C4-2B (cell line): ENCODE measurements around the gene MBTPS1.

ENCODE experiments used
- H3K27ac ChIP-seq: fragments of 450-650 bp; 2 replicates; pipeline ENCODE4 v1.5.1; 2017
- ZFX ChIP-seq: fragments of 450-650 bp; IDR thresholded peaks from 2 replicates; pipeline ENCODE4 v1.6.1; 2017
- TF ChIP-seq, protein P1 (sequence below): fragments of 450-650 bp; conservative IDR thresholded peaks from 2 replicates; pipeline ENCODE4 v1.5.1; 2017; ENCODE audit warnings: mild to moderate bottlenecking

Gene MBTPS1

GRCh38 chr16:84055366-84055765, 61.4 kb downstream of the MBTPS1 start:
- no peak for TF ChIP-seq ZFX
- TF ChIP-seq, protein P1, sequence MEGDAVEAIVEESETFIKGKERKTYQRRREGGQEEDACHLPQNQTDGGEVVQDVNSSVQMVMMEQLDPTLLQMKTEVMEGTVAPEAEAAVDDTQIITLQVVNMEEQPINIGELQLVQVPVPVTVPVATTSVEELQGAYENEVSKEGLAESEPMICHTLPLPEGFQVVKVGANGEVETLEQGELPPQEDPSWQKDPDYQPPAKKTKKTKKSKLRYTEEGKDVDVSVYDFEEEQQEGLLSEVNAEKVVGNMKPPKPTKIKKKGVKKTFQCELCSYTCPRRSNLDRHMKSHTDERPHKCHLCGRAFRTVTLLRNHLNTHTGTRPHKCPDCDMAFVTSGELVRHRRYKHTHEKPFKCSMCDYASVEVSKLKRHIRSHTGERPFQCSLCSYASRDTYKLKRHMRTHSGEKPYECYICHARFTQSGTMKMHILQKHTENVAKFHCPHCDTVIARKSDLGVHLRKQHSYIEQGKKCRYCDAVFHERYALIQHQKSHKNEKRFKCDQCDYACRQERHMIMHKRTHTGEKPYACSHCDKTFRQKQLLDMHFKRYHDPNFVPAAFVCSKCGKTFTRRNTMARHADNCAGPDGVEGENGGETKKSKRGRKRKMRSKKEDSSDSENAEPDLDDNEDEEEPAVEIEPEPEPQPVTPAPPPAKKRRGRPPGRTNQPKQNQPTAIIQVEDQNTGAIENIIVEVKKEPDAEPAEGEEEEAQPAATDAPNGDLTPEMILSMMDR, result no peak
- H3K27ac ChIP-seq, result no peak overlapping the region

- no peak overlapping the region for H3K27ac ChIP-seq
- TF ChIP-seq ZFX, result no peak
- TF ChIP-seq, protein P1, result no peak
Observed at GRCh38 chr16:84054916-84055315, 61.8 kb downstream of the MBTPS1 start.

GRCh38 chr16:84054271-84054670, 62.5 kb downstream of the MBTPS1 start:
- H3K27ac ChIP-seq, result no peak overlapping the region
- no peak for TF ChIP-seq ZFX
- TF ChIP-seq, protein P1, result no peak

DNA sequence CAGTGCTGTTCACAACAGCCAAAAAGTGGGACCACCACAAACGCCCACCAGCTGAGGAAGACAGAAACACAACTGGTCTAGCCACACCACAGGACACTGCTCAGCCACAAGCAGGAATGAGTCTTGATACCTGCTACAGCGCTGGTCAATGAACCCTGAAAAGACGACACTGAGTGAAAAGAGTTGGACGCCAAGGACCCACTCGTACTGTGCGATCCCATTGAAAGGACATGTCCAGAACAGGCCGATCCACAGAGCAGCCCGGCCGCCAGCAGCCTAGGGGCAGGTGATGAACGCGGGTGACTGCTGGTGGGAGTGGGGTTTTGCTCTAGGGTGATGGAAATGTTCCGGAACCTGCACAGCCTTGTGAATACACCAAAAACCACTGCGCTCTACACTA, 63.5 kb downstream of the MBTPS1 start:
- H3K27ac ChIP-seq, result no peak overlapping the region
- TF ChIP-seq ZFX, result no peak
- TF ChIP-seq, protein P1, result no peak

DNA sequence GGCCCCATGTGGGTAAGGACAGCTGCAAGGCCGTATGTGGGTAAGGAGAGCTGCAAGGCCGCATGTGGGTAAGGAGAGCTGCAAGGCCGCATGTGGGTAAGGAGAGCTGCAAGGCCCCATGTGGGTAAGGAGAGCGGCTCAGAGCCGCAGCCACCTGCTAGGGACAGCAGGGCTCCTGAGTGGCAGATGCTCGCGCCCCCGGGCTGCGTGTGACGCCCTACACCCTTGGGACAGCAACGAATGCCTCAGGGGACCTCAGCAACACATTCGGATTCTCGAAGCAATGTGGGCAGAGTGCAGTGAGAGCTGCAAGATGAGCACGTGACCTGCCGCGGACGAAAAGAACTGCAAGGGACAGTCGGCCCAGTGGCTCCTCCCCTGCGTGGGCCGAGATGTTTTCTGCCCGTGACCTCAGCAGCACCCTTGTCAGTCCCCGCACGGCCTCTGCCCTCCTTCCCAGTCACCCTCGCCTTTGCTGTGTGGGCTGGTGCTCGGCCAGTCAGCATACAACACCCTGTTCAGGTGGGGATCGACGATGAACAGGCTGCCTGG, 64.6 kb downstream of the MBTPS1 start:
- no peak overlapping the region for H3K27ac ChIP-seq
- no peak for TF ChIP-seq ZFX
- TF ChIP-seq, protein P1, result no peak

DNA sequence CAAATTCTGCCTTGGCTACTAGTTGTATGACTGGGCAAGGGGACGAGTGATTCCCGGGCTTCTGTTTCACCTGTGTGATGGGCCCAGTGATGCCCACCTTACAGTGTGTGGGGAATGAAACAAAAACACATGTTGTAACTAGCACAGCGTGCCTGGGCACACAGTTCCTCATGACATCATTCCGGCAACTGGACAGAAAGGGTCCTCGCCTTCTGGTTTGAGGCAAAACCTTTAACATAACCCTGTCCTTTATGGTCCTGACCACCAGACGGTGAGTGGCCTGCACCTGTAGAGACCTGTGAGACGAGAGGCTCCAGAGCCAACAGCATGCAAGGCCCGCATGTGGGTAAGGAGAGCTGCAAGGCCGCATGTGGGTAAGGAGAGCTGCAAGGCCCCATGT, 66.4 kb downstream of the MBTPS1 start:
- TF ChIP-seq, protein P1, result no peak
- TF ChIP-seq ZFX, result no peak
- no peak overlapping the region for H3K27ac ChIP-seq

- H3K27ac ChIP-seq, result no peak overlapping the region; the same call in 1 of the 2 replicates
- no peak for TF ChIP-seq ZFX
- TF ChIP-seq, protein P1, result no peak
Observed at GRCh38 chr16:84049403-84050060, 67.2 kb downstream of the MBTPS1 start.
